HG03196 (cell line): Measurements from ENCODE around the gene CPPED1.
"Not testable (repeated sequence)": the region's sequence is repeated elsewhere in the genome, so short reads cannot be mapped to it uniquely, and the experiment has no call there.

Experiments used
- ATAC-seq: cut with Tn5 transposase; IDR thresholded peaks from one replicate; pipeline ENCODE4 v1.9.1; 2021; ENCODE audit not compliant: unreplicated experiment

The CPPED1 gene

DNA sequence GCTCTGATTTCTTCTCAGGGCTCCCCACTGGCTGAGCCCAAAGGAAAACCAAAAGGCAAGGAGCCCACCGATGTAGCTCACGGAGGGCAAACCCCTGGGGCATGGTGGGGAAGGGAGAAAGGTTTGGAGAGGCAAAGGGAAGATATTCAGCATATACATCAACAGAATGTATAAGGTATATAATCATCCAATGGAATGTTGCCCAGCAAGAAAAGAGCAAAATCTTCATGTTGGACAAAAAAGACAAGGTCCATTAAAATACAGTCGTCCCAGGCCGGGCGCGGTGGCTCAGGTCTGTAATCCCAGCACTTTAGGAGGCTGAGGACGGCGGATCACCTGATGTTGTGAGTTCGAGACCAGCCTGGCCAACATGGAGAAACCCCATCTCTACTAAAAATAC lies 1.6 kb downstream of the CPPED1 start:
- no peak for ATAC-seq

DNA sequence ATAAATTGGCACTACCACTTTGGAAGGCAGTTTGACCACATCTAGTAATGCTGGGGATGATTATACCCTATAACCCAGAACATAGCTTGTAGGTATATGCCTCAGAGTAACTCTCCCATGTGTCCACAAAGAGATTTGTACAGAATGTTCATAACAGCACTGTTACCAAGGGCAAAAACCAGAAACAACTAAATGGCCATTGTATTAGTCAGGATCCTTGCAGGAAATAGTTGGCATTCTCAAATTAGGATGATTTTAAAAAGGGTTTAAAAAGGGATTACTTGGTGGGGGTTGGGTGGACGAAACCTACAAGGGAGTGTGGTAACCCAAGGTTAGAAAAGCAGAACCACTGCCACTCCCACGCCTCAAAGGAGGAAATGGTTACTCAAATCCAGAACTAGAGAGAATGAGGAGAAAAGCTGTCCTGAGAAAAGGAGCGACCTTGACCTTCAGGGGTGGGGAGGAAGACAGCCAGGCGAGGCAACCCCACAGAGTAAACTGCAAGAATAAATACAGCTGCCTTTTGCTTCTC lies 2.1 kb downstream of the CPPED1 start:
- ATAC-seq: no peak

DNA sequence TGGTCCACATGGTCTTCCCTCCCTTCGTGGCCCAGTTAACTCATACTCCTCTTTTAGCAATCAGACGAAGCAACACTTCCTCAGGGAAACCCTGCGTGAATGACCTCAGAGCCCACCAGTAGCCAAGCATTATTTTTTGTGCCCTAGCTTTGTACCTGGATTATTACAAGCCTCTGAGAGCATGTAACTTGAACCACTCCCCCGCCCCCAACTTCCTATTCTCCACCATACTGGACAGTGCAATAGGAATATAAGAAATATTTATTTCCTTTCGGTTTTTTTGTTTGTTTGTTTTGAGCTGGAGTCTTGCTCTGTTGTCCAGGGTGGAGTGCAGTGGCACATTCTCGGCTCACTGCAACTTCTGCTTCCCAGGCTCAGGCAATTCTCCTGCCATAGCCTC lies 2.9 kb downstream of the CPPED1 start:
- ATAC-seq: no peak

DNA sequence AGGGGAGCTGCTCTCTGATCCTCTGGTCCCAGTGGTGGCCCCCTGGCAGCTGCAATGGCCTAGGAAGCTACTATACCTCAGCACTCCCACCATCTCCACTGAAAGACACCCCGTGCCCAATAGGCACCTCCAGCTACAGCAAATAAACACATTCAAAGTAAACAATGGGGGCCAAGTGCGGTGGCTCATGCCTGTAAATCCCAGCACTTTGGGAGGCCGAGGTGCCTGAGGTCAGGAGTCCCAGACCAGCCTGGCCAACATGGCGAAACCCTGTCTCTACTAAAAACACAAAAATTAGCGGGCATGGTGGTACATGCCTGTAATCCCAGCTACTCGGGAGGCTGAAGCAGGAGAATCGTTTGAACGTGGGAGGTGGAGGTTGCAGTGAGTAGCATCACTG lies 3.7 kb downstream of the CPPED1 start:
- ATAC-seq: not testable (repeated sequence)

DNA sequence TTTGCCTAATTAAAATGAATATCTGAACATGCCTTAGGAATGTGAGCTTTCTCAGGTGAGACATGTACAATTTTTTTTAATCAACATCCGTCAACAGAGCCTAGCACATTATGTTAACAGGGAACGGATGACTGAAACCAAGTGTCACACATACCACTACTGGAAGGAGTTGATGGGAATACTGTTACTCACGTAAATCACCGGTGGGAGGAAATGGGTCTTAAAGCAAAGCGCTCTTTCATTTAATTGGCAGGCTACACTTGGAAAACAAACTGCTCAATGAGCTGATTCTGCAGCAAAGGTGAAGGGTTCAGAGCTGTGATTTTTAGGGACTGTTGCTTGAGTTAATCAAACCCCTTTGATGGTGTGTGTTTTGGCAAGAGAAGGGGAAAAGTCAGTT lies 4.8 kb downstream of the CPPED1 start:
- ATAC-seq: no peak

DNA sequence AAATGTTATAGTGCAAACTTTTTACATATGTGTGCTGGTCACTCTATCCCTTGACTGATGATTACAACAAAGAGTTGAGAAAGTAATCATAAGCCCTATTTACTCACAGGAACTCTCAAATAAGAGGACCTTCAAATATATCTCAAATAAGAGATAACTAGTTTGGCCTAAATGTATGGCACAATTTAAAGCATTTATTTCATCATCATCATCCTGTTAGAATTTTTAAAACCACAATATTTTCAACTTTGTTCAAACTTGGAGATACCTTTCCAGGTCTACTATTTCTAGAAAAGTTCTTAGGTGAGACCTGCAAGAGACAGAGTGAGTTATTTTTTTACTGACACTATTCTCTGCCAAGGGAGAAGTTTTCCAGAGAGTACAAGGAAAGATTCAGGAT lies 5.5 kb downstream of the CPPED1 start:
- no peak for ATAC-seq

DNA sequence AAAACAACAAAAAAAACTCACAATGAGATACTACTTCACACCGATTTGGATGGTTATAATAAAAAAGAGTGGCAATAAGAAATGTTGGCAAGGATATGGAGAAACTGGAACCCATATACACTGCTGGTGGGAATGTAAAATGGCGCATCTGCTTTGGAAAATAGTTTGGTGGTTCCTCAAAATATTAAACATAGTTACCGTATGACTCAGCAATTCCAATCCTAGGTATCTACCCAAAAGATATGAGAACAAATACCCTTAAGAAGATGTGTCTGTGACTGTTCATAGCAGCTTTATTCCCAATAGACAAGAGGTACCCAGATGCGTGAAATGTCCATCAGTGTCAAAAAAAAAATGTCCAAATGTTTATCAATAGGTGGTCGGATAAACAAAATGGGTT lies 7.2 kb downstream of the CPPED1 start:
- ATAC-seq: no peak

DNA sequence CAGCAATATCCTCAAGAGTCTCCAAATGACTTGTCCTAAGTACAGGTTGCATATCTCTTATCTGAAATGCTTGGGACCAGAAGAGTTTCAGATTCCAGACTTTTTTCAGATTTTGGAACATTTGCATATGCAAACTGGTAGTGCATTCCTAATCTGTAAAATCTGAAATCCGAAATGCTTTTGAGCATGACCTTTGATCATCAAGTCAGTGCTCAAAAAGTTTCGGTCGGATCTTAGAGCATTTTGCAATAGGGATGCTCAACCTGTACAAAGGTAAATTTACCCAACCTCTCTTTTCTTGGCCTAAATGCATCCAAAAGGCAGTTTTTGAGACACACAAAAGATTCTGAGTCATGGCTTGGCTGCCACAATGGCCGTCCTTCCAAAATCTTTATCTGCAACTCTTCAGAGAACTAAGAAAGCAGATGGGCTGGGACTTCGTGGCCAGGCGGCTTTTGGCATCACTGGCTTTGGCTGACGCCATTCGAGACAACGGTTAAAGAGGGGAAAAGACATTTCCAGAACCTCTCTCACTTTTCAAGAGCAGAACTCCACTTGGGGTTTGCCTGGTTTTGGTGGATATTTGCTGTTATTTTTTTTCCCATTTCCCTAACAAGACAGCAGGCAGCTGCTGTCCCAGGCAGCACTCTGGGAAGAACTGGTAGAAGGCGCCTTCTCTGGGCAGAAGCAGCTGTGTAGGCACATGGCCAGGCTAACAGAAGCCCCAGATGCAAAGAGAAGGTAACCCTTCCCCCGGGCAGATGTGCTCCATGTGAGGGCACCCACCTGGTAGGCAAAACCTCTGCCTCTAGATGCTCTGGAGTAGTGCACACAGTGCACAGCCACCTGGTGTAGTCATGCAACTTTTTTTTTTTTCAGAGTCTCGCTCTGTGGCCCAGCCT lies 8.9 kb downstream of the CPPED1 start:
- no peak for ATAC-seq

DNA sequence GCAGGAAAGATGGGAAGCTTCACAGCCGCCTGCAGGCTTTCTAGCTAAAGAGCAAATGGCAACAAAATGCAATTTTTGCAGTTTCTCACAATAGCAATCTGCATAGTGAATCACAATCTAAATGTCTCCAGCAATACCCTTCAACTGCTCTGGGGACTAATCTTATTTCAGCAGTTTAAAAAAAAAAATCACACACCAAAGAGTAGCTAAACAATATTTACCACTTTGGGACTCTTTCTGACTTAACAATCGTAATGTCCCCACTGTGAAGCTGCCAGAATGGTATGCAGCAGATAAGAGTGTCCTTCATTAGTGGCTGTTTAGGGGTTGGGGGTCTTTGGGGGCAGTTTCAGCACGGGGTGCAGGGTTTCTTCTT lies 9.8 kb downstream of the CPPED1 start:
- no peak for ATAC-seq

DNA sequence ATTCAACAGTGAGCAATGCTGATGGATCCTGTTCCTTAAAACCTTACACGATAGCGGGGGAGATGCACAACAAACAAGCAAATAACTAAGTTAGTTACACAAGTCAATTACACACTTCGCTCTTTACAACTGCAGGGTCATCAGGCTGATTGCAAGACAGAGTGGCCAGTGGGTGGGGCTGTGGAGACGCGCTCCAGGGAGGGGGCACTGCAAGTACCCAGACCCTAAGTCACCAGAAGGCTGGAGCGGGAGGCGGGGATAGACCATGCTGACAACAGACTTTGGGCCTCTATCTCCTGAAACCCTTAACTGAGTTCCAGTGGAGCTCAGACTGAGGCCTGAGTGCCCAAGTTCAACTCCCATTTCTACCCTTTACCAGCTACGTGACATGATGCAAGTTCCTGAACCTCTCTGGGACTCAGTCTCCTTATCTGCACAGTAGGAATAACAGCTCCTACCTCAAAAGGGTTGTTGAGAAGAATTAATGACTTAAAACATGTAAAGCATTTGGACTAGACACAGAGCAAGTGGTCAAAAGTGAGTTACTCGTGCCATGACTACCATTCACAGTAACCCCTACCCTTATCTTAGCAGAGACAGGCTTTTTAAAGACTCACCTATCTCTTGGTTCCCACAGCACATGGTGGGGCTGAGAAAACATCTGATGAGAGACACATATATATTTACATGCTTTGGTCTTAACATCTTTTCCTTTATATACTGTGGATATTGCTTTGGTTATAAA lies 10.4 kb downstream of the CPPED1 start:
- no peak for ATAC-seq

DNA sequence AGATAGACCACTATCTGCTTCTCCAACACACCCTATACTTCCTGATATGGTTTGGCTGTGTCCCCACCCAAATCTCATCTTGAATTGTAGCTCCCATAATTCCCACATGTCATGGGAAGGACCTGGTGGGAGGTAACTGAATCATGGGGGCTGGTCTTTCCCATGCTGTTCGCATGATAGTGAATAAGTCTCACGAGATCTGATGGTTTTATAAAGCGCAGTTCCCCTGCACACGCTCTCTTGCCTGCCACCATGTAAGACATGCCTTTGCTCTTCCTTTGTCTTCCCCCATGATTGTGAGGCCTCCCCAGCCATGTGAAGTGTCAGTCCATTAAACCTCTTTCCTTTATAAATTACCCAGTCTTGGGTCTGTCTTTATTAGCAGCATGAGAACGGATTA lies 11.2 kb downstream of the CPPED1 start:
- not testable (repeated sequence) for ATAC-seq

DNA sequence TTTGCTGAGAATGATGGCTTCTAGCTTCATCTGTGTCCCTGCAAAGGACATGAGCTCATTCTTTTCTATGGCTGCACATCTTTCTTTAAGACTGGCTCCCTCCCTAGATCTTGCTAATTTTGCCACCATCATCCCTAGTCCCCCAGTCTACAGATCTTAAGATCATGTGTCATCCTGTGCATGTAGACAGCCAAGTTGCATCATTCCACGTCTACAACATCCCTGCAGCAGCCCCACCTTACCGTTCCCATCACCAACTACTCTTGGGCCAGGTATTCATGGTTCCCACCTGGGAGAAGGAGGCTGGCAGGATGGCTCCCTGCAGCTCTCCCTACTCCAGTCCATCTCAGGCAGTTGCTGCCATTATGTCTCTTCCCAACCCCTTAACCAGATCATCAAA lies 12.3 kb downstream of the CPPED1 start:
- ATAC-seq: no peak

DNA sequence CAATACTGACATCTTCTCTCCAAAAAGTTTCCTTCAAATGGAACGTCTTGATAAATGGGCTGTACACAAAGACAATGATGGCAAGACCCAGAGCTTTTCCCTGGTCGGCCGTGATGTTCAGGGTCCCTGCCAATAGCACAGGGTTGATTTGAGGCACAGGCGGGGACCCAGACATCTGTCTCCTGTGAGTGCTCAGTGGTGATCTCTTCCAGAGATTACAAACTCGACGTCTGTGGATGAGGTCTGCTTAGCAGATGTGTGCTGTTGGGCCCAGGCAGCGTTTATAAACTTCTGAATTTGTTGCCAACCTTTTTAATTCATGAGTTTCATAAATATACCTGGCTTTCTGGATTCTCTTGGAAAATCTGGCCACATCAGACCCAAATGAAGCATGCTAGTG lies 14.9 kb downstream of the CPPED1 start:
- no peak for ATAC-seq

DNA sequence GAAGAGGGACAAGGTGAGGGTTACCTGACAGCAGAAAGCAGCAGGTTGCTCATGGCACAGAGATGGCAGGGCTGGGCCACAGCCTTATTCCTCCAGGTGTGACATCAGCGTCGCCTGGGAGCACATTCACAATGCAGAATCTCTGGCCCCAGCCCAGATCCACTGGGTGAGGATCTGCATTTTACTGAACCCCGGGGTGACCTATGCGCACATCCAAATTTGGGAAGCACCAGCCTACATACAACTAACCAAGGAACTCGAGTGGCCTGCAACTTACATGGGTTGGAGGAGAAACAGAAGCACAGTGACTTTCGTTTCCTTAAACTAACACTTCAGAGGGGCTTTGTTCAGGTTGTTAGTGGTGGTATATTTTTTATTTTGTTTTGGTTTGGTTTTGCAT lies 17.6 kb downstream of the CPPED1 start:
- no peak for ATAC-seq

DNA sequence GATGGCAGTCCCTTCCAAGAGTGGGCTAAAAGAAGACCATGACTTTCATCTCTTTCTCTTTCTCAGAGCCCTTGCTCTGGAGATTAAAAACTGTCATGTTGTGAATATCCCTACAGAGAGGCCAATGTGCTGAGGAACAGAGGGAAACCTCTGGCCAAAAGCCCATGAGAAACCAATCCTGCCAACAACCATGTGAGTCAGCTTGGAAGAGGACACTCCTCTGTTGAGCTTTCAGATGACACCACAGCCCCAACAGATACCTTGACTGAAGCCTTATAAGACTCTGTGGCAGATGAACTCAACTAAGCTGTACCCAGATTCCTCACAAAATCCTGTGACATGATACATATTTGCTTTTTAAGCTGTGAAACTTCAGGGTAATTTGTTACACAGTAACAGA lies 19.6 kb downstream of the CPPED1 start:
- ATAC-seq: no peak

DNA sequence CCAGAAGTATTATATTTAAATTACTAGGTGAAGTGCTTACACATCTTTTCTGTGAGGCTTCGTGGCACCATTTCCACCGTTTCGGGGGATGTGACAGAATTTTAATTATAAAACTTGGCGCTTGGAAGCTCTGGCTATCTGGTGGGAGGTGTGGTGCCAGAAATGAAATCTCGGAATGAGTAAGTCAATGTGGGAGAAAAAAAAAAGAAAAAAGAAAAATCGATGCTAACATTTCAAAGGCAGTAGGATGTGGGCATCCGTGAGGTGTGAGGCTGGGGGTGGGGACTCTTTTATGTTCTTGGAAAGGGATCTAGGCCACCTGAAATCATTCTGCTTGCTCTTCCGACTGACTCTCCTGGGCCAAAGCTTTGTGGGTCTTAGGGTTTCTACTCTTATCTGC lies 21.9 kb downstream of the CPPED1 start:
- ATAC-seq: no peak

DNA sequence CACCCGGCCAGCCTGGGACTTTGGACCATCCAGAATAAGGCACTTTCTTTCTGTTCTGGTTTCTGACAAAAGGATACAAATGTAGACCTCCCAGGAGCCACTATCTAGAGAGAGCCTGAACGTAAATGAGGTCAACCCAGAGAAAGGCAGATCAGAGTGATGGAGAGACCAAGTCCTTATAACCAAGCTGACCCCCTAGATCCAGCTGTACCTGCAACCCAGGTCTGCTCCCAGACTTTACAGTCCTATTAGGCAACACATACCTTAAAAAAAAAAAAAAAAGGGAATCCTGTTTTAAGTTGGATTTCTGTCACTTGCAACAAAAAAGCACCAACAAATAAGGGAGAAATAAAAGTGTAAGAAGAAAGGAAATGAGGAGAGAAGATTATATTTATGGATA lies 23.2 kb downstream of the CPPED1 start:
- ATAC-seq: no peak

DNA sequence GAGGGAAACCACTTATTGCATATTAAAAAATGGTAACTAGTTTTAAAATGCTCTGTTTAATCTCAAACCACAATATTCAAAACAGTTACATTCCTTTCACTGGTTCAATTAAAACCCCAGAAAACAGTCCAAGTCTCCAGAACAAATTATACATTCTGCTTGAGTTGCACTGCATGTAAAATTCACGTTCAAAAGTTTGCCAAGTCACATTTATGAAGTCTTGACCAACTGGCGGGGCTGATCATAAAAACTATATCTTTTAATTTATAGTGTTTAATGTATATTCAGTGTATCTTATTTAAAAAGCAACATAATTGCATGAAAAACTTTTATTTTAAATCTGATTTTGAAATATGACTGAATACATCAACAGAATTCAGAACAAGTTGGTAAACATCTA lies 25.0 kb downstream of the CPPED1 start:
- ATAC-seq: no peak

DNA sequence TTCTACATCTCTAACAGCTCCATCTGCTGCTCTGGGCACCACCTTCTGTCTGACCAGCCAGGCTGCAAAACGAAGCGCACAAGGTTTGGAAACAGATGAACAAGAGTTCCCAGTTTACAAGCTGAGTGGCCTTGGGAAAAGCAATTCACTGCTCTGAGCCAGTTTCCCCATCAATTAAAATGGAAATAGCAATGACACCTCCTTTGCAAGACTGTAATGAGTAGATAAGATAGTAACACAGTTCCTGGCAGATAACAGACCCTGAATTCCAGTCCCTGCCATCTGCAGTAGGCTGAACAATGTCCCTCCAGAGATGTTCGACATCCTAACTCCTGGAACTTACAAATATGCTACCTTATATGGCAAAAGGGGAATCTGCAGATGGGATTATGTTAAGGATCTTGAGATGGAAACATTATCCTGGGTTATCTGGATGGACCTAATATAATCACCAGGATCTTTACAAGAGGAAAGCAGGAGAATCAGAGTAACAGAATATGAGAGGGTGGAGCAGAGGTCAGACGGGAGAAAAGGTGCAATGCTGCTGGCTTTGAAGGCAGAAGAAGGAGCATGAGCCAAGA lies 27.9 kb downstream of the CPPED1 start:
- ATAC-seq: no peak

DNA sequence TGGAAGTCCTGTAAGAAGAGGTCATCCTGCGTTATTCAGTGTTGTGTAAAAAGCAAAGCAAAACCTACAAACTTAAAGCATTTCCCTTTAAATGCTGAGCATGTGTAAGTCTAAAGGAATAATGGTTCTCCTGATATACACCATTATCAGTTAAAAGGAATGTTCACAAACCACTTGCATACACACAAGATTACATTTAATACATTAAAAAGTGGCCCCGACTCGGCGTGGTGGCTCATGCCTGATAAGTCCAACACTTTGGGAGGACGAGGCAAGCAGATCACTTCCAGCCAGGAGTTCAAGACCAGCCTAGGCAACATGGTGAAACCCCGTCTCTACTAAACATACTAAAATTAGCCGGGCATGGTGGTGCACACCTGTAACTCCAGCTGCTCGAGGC lies 30.5 kb downstream of the CPPED1 start:
- no peak for ATAC-seq

DNA sequence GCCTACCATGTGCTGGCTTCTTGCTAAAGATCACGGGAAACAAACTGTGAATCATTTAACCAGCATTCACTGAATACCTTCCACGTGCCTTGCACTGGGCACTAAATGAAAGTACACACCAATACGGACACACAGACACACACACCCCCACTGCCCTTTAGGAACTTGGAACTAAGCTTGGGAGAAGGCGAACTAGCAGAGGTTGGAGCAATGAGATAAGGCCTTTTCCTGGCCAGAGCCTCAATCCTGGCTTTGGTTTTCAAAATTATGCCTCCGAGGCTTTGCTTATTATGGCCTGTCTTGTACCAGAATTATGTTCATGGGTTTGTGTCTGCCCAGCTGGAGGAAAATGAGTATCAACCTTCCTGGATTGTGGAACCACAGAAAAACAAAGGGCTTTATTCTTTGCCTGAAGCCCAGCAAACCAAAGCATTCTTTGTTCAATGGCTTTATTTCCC lies 32.3 kb downstream of the CPPED1 start:
- no peak for ATAC-seq

DNA sequence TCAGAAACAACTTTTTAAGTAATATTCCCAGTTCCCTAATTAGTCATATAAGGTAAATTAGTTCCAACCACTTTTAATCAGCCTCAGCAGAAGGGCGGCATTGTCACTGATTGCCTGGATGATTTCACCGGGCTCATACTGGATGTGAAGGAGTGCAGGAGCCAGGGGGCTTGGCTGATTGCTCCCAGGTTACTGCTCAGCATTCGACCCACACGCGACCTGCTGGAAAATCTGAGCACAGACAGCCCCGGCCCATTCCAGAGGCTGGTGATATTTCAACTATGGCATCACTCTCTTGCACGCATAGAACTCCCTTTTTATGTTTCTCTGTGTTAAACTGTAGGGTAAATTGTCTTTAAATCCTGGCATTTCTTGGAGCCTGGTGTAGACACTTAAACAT lies 34.2 kb downstream of the CPPED1 start:
- no peak for ATAC-seq
